ENCODE data around the gene YY1. TPM values are rescaled to one million over a fixed set of nuclear protein-coding genes. Genes with fewer than 3 reads are reported as not detected.

Gene YY1
- total RNA-seq, 4 donors from 2014 or later, result 50.0 to 67.4 (median 55.6) TPM

GRCh38 chr14:100241279-100241678, 2.3 kb downstream of the YY1 start:
- Histone ChIP-seq H3K4me3 (replicated peaks in 1 of 3) (peak overlapping the region in 1 of 3 donors; percentile 45), H3K4me1 (peaks cover 37 to 60% of the 10 kb centered on the region in 2 donors), H3K9me3 (no peaks in the 10 kb centered on the region), H3K36me3 (peaks cover 0 to 7% of the 10 kb centered on the region in 2 donors), H3K27ac (peak overlapping the region; percentile 86 to 94 (median 93)), H3K27me3 (no peaks in the 10 kb centered on the region)
- WGBS, 2 donors, result 47% methylated on average over 3 of the region's 3 CpGs
- no peak for DNase-seq
- TF ChIP-seq, protein P1, sequence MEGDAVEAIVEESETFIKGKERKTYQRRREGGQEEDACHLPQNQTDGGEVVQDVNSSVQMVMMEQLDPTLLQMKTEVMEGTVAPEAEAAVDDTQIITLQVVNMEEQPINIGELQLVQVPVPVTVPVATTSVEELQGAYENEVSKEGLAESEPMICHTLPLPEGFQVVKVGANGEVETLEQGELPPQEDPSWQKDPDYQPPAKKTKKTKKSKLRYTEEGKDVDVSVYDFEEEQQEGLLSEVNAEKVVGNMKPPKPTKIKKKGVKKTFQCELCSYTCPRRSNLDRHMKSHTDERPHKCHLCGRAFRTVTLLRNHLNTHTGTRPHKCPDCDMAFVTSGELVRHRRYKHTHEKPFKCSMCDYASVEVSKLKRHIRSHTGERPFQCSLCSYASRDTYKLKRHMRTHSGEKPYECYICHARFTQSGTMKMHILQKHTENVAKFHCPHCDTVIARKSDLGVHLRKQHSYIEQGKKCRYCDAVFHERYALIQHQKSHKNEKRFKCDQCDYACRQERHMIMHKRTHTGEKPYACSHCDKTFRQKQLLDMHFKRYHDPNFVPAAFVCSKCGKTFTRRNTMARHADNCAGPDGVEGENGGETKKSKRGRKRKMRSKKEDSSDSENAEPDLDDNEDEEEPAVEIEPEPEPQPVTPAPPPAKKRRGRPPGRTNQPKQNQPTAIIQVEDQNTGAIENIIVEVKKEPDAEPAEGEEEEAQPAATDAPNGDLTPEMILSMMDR (IDR thresholded peaks at IDR 0.05), result no peak
- no peak for TF ChIP-seq POLR2A (IDR thresholded peaks at IDR 0.05)
- intact Hi-C loops (cut with DNase I), result no loop called here

DNA sequence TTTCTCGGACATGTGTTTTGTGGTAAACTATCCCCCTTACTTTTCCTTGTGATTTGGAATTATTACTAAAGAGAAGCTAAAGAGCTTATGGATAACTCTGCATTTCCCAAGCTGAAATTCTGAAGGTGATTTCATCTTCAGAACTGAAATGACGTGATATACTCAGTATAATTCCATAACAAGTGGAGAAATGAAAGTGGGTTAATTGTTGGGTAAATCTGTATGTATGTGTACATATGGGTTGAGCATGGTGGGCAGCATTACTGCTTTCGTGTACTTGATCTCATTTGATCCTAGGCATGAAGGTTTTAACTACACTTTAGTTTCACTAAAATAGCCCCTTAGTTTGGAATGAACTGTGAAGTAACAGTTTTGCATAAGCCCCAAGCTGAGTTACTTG, 4.1 kb downstream of the YY1 start:
- no peaks in the 10 kb centered on the region for H3K27me3 ChIP-seq
- TF ChIP-seq, protein P1 (IDR thresholded peaks at IDR 0.05), result no peak
- no peak for TF ChIP-seq POLR2A (IDR thresholded peaks at IDR 0.05)
- peak overlapping the region in 1 of 3 donors; percentile 17 for H3K27ac ChIP-seq
- H3K4me1 ChIP-seq, result peaks cover 42 to 61% of the 10 kb centered on the region in 2 donors
- no peak overlapping the region for H3K4me3 ChIP-seq (replicated peaks in 1 of 3)
- peaks cover 0 to 7% of the 10 kb centered on the region in 2 donors for H3K36me3 ChIP-seq
- intact Hi-C loops (cut with DNase I), result no loop called here
- no peaks in the 10 kb centered on the region for H3K9me3 ChIP-seq
- DNase-seq, result no peak
- 91 to 95% methylated on average over 3 of the region's 3 CpGs for WGBS, 2 donors

DNA sequence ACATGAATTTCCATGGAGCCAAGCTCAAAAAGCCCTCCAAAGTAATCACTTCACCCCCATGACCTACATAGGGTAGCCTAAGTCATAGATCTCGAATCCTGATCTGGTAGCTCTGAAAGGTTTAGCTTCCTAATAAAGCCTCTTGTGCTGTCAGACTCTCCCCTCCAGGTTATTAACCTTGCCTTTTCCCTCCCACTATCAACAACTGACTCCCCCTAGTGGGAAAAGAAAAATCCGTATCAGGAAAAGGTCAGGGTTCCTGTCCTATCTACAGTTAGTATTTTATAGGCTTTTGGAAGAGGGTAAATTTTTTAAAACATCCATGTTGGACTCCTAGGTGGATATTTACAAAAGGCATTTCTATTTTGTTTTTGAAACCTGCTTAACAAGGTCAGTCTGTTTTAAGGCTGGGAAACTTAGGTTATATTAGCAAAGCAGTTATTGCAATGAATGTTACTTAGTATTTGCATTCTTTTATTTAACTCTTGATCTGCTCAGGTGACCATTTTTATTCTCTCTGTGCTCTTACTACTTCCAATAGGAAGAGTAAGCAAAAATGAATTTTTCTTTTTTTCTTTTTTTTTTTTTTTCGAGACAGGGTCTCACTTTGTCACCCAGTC, 8.0 kb downstream of the YY1 start:
- DNase-seq, result no peak
- Histone ChIP-seq H3K36me3 (no peaks in the 10 kb centered on the region), H3K4me3 (replicated peaks in 1 of 3) (no peak overlapping the region), H3K9me3 (no peaks in the 10 kb centered on the region), H3K27ac (no peak overlapping the region), H3K27me3 (no peaks in the 10 kb centered on the region), H3K4me1 (peaks cover 41 to 76% of the 10 kb centered on the region in 2 donors)
- intact Hi-C loops (cut with DNase I), result no loop called here
- WGBS, 2 donors, result 32 to 34% methylated on average over 3 of the region's 3 CpGs
- no peak for TF ChIP-seq POLR2A (IDR thresholded peaks at IDR 0.05)
- TF ChIP-seq, protein P1 (IDR thresholded peaks at IDR 0.05), result peak in 4 of 6 experiments; percentile 29 to 63 (median 55)

DNA sequence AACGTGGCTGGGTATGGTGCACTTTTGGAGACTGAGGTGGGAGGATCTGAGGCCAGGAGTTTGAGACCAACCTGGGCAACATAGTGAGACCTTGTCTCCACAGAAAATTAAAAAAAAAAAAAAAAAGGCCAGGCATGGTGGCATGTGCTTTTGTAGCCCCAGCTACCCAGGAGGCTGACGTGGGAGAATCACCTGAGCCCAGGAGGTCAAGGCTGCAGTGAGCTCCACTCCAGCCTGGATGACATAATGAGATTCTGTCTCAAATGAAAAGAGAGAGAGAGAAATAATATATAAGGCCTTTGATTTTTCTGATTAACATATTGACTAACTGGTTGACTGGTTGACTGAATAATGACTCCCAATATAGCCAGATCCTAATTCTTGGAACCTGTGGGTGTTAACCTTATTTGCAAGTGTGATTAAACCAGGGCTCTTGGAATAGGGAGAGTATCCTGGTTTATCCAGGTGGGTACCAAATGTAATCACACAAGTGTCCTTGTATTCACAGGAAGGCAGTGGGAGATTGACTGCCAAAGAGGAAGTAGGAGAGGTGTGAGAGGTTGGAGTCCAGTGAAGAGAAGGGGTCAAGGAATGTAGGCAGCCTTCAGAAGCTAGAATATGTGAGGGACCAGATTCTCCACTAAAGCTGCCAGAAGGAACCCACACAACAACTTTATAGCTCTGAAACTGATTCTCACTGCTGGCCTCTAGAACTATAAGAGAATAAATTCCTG, 12.0 kb downstream of the YY1 start:
- TF ChIP-seq POLR2A (IDR thresholded peaks at IDR 0.05), result no peak
- TF ChIP-seq, protein P1 (IDR thresholded peaks at IDR 0.05), result no peak
- no peak overlapping the region for H3K4me3 ChIP-seq (replicated peaks in 1 of 3)
- intact Hi-C loops (cut with DNase I), result no loop called here
- H3K4me1 ChIP-seq, result peaks cover 35 to 66% of the 10 kb centered on the region in 2 donors
- no peaks in the 10 kb centered on the region for H3K36me3 ChIP-seq
- no peak for DNase-seq
- H3K27ac ChIP-seq, result no peak overlapping the region
- WGBS, 2 donors, result 88 to 93% methylated on average over 2 of the region's 2 CpGs
- H3K9me3 ChIP-seq, result no peaks in the 10 kb centered on the region
- no peaks in the 10 kb centered on the region for H3K27me3 ChIP-seq

DNA sequence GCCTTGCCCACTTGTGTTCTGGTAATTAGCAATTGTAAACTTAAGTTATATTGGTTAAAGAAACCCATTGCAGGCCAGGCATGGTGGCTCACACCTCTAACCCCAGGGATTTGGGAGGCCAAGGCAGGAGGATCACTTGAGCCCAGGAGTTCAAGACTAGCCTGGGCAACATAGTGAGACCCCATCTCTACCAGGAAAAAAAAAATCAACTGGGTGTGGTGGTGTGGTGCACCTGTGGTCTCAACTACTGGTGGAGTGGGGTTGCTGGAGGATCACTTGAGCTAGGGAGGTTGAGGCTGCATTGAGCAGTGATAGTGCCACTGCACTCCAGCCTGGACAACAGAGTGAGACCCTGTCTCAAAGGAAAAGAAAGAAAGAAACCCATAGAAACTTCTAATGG, 13.7 kb downstream of the YY1 start:
- H3K9me3 ChIP-seq, result no peaks in the 10 kb centered on the region
- peaks cover 20 to 53% of the 10 kb centered on the region in 2 donors for H3K4me1 ChIP-seq
- TF ChIP-seq, protein P1 (IDR thresholded peaks at IDR 0.05), result no peak
- TF ChIP-seq POLR2A (IDR thresholded peaks at IDR 0.05), result no peak
- no peaks in the 10 kb centered on the region for H3K27me3 ChIP-seq
- no peak overlapping the region for H3K4me3 ChIP-seq (replicated peaks in 1 of 3)
- intact Hi-C loops (cut with DNase I), result no loop called here
- no peak for DNase-seq
- H3K27ac ChIP-seq, result no peak overlapping the region
- no peaks in the 10 kb centered on the region for H3K36me3 ChIP-seq

Measured in thyroid gland (tissue), 4 donors.